ENCODE results near the gene MT2A.

Gene MT2A

GRCh38 chr16:56588781-56589140 is 19.6 kb upstream of the MT2A start:
- H3K27ac ChIP-seq: no peak overlapping the region

GRCh38 chr16:56589141-56590039 is 19.0 kb upstream of the MT2A start, which contains the start of gene MT3:
Gene MT3 (plus strand): TSS chr16:56589528. CDS start chr16:56589591, 63 bp downstream.
- H3K27ac ChIP-seq: no peak within 1 kb of the TSS
- TF ChIP-seq ZFX (IDR thresholded peaks at IDR 0.05) (no peak), CTCF (conservative IDR thresholded peaks at IDR 0.05) (peak; percentile 9)

More at GRCh38 chr16:56588781-56589140, 19.6 kb upstream of the MT2A start:
- TF ChIP-seq CTCF (conservative IDR thresholded peaks at IDR 0.05) (no peak), ZFX (IDR thresholded peaks at IDR 0.05) (no peak)

GRCh38 chr16:56591377-56592060 is 16.9 kb upstream of the MT2A start:
- no peak for TF ChIP-seq CTCF (conservative IDR thresholded peaks at IDR 0.05)
- TF ChIP-seq ZFX (IDR thresholded peaks at IDR 0.05): no peak
- no peak overlapping the region for H3K27ac ChIP-seq

DNA sequence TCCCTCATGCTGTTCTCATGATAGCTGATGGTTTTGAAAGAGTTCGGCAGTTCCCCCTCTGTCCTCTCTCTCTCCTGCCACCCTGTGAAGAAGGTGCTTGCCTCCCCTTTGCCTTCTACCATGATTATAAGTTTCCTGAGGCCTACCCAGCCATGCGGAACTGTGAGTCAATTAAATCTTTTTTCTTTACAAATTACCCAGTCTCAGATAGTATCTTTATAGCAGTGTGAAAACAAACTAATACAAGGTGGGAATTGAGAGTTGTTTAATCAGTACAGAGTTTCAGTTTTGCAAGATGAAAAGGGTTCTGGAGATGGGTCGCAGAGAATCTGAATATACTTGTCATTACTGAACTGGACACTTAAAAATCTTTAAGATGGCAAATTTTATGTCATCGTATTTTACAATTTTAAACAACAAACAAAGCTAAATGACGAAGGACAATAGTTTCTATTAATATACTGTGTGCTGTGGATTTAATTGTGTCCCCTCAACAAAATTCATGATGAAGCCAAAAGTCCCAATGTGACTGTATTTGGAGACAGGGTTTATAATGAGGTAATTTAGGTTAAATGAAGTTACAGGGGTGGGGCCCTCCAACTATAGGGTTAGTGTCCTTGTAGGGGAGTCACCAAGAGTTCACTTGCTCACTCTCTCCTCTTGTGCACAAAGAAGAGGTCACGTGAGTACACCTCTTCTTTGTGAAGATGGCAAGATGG is 14.7 kb upstream of the MT2A start:
- TF ChIP-seq CTCF (conservative IDR thresholded peaks at IDR 0.05) (no peak), ZFX (IDR thresholded peaks at IDR 0.05) (no peak)
- H3K27ac ChIP-seq: no peak overlapping the region

DNA sequence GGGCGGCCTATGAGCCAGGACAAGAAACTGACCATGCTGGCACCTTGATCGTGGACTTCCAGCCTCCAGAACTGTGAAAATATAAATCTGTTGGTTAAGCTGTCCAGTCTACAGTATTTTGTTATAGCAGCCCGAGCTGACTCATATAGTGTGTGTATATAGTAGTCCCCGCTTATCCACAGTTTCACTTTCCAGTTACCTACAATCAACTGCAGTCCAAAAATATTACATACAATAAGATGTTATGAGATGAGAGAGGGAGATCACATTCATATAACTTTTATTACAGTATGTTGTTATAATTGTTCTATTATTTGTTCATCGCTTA is 14.1 kb upstream of the MT2A start:
- H3K27ac ChIP-seq: no peak overlapping the region
- TF ChIP-seq CTCF (conservative IDR thresholded peaks at IDR 0.05) (no peak), ZFX (IDR thresholded peaks at IDR 0.05) (no peak)

GRCh38 chr16:56600398-56600999 is 7.9 kb upstream of the MT2A start:
- no peak overlapping the region for H3K27ac ChIP-seq
- TF ChIP-seq CTCF (conservative IDR thresholded peaks at IDR 0.05) (peak; percentile 80), ZFX (IDR thresholded peaks at IDR 0.05) (no peak)

Measured in C4-2B (cell line).